Activated CD4-positive, alpha-beta memory T cell treated with anti-CD3 and anti-CD28 coated beads for 36 hours (primary cell): Measurements from ENCODE around the gene INCA1. TPM values are rescaled to one million over a fixed set of nuclear protein-coding genes. Genes with fewer than 3 reads are reported as not detected.

Experiments
- CTCF ChIA-PET: fragments of 350-600 bp; sonication (Branson Sonifier 250); formaldehyde crosslinking; loops from one replicate; lab custom pipeline; 2021; ENCODE audit warnings: antibody characterized with exemption, inconsistent platforms; lab: Charles Lee
- POLR2A ChIA-PET: fragments of 350-600 bp; sonication (Branson Sonifier 250); formaldehyde crosslinking; loops from one replicate; lab custom pipeline; 2021; ENCODE audit warnings: antibody characterized with exemption; lab: Charles Lee
- DNase-seq: peaks from one replicate; pipeline ENCODE4 v3.0.0-alpha.2; 2020
- H3K27ac Mint-ChIP-seq: one replicate; pipeline ENCODE4 v1.8.0; 2021; ENCODE audit warnings: mixed read lengths
- H3K27me3 Mint-ChIP-seq: one replicate; pipeline ENCODE4 v1.8.0; 2021; ENCODE audit warnings: mixed read lengths
- H3K36me3 Mint-ChIP-seq: one replicate; pipeline ENCODE4 v1.8.0; 2021; ENCODE audit warnings: mixed read lengths
- H3K4me1 Mint-ChIP-seq: one replicate; pipeline ENCODE4 v1.8.0; 2021; ENCODE audit warnings: low read depth, mixed read lengths
- H3K4me3 Mint-ChIP-seq: one replicate; pipeline ENCODE4 v1.8.0; 2021; ENCODE audit warnings: mild to moderate bottlenecking, mixed read lengths
- H3K9me3 Mint-ChIP-seq: one replicate; pipeline ENCODE4 v1.8.0; 2021; ENCODE audit warnings: mixed read lengths
- intact Hi-C: fragments of 100-400 bp; cut with micrococcal nuclease; formaldehyde crosslinking; loops from one replicate; pipeline ENCODE4 v1.15.1; 2023
- total RNA-seq, 2 experiments: library from RNA; stranded (reverse); gene quantifications; one replicate each; pipeline ENCODE4 v1.2.3, GENCODE V29; 2021

Gene INCA1
- total RNA-seq, 2 experiments from 2014 or later: 0.40 TPM; not detected in 1

DNA sequence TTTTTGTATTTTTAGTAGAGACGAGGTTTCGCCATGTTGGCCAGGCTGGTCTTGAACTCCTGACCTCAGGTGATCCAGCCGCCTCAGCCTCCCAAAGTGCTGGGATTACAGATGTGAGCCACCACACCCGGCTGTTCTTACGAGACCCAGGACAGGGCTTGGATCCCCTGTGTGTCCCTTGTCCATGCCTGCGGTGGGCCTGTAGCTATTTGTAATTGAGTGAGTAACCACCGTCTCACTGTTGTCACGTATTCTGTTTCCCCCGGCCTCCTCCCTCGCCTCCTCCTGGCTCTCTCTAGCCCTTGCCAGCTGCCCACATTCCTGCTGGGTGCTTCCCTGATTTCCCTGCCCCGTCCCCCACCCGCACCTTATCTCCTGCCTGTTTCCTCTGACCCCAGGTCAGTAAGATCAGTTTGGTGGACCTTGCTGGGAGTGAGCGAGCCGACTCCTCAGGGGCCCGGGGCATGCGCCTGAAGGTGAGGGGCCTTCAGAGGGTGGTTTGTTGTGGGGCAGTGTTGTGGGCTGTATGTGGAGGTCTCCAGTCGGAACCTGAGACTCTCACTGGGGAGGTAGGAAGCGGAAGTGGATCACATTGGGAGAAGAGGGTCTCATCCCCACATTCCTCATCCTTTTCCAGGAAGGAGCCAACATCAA lies 6.0 kb upstream of the INCA1 start:
- ChIA-PET POLR2A (no interaction called here), CTCF (no interaction called here)
- Mint-ChIP-seq H3K4me3 (no peak overlapping the region), H3K36me3 (peaks cover 51% of the 10 kb centered on the region), H3K27ac (no peak overlapping the region), H3K9me3 (no peaks in the 10 kb centered on the region), H3K27me3 (no peaks in the 10 kb centered on the region), H3K4me1 (peaks cover 12% of the 10 kb centered on the region)
- intact Hi-C loops: no loop called here
- no peak for DNase-seq

DNA sequence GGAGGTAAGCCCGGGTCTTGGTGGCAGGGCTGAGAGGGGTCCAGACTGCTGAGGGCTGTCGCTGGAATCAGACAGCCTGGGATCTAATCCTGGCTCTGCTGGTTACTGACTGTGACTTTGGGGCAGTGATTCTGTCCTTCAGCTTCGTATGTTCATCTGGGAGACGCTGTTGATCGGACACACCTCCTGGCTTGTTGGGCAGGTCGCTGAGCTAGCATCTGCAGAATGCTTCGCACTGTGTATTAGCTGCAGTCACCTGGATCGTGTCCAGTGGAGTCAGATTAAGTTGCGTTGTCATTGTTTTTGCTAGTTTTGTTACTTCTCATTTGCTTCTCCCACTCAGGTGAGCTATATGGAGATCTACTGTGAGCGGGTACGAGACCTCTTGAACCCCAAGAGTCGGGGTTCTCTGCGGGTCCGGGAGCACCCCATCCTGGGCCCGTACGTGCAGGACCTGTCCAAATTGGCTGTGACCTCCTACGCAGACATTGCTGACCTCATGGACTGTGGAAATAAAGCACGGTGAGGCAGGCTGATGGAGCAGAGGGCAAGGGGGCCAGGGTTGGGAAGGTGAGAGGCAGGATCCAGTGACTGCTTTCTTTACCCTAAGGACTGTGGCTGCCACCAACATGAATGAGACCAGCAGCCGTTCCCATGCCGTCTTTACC lies 4.9 kb upstream of the INCA1 start:
- Mint-ChIP-seq H3K4me1 (peaks cover 12% of the 10 kb centered on the region), H3K27me3 (no peaks in the 10 kb centered on the region), H3K4me3 (no peak overlapping the region), H3K9me3 (no peaks in the 10 kb centered on the region), H3K36me3 (peaks cover 42% of the 10 kb centered on the region), H3K27ac (no peak overlapping the region)
- POLR2A ChIA-PET: no interaction called here
- DNase-seq: no peak
- CTCF ChIA-PET: interaction anchor here (0.9 kb wide), 1 partner anchor 93 kb away, joined by 3 read pairs; no protein-coding TSS in a partner anchor
- intact Hi-C loops: no loop called here

- Mint-ChIP-seq H3K36me3 (peaks cover 31% of the 10 kb centered on the region), H3K27ac (no peak overlapping the region), H3K4me1 (peaks cover 17% of the 10 kb centered on the region), H3K27me3 (no peaks in the 10 kb centered on the region), H3K9me3 (no peaks in the 10 kb centered on the region), H3K4me3 (no peak overlapping the region)
- CTCF ChIA-PET: interaction anchor here (1.4 kb wide), 1 partner anchor 91 kb away, joined by 4 read pairs; no protein-coding TSS in a partner anchor
- DNase-seq: no peak
- POLR2A ChIA-PET: no interaction called here
- intact Hi-C loops: no loop called here
Measured at GRCh38 chr17:5000237-5000639, 2.9 kb upstream of the INCA1 start.

- H3K36me3 Mint-ChIP-seq: peaks cover 24% of the 10 kb centered on the region
- H3K27ac Mint-ChIP-seq: peak overlapping the region; percentile 2
- peak overlapping the region; percentile 82 for H3K4me3 Mint-ChIP-seq
- ChIA-PET POLR2A (no interaction called here), CTCF (interaction anchor here (1.4 kb wide), 1 partner anchor 90 kb away, joined by 4 read pairs; no protein-coding TSS in a partner anchor)
- peaks cover 20% of the 10 kb centered on the region for H3K4me1 Mint-ChIP-seq
- no peaks in the 10 kb centered on the region for H3K9me3 Mint-ChIP-seq
- intact Hi-C loops: loop anchor here (5.0 kb wide), 1 partner anchor 33 kb away; no protein-coding TSS in a partner anchor
- no peaks in the 10 kb centered on the region for H3K27me3 Mint-ChIP-seq
- DNase-seq: no peak
Measured at GRCh38 chr17:4999430-5000093, 2.2 kb upstream of the INCA1 start.

- Mint-ChIP-seq H3K4me1 (peaks cover 20% of the 10 kb centered on the region), H3K27me3 (no peaks in the 10 kb centered on the region), H3K27ac (peak overlapping the region; percentile 42), H3K4me3 (peak overlapping the region; percentile 82), H3K36me3 (peaks cover 17% of the 10 kb centered on the region), H3K9me3 (no peaks in the 10 kb centered on the region)
- intact Hi-C loops: loop anchor here (5.0 kb wide), 1 partner anchor 33 kb away; no protein-coding TSS in a partner anchor
- ChIA-PET CTCF (interaction anchor here (1.4 kb wide), 2 partner anchors 18 to 89 kb away, joined by 4 to 5 read pairs; no protein-coding TSS in a partner anchor), POLR2A (interaction anchor here (2.9 kb wide), 1 partner anchor 11 kb away, joined by 31 read pairs; the partner anchor contains the start of gene CAMTA2)
- DNase-seq: no peak
Measured at GRCh38 chr17:4998732-4999429, 1.6 kb upstream of the INCA1 start.

DNA sequence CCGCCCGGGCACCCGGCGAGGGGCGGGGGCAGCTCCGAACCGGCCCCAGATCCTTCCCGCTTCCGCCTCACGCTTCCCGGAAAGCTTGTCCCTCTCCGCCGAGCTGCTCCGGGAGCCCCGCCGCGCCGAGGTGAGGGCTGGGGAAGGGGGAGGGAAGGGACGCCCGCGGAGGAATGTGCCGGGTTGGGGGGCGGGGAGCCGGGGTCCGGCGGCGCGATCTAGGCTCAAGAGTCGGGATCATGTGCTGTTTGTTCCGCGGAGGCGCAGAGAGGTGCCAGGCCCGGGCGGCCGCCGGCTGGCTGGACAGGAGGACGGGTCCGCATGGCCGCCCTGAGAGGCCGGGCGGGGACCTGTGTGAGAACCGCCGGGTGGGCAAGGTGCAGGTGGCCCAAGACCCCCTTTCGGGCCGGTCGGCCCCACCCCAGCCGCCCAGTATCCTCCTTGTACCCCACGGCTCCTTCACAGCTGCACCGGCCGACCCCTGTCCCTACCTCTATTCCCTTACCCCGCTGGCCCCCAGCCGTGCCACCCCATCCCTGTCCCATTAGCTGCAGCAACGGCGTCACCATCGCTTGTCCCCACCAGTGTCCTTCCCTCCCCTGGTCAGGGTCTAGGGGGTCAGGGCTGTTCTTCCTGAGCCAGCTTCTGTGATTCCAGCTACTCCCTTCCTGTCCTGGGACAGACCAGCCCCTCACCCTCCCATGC lies 857 bp upstream of the INCA1 start:
- H3K4me3 Mint-ChIP-seq: peak overlapping the region; percentile 82

GRCh38 chr17:4994081-4994595 lies 3.2 kb downstream of the INCA1 start:
- H3K4me3 Mint-ChIP-seq: no peak overlapping the region
- POLR2A ChIA-PET: interaction anchor here (1.0 kb wide), 1 partner anchor 43 kb away, joined by 3 read pairs; the partner anchor contains the start of gene ENO3

More for the DNA sequence above, 857 bp upstream of the INCA1 start:
- Mint-ChIP-seq H3K4me1 (peaks cover 20% of the 10 kb centered on the region), H3K36me3 (peaks cover 11% of the 10 kb centered on the region), H3K27ac (peak overlapping the region; percentile 42), H3K9me3 (no peaks in the 10 kb centered on the region), H3K27me3 (no peaks in the 10 kb centered on the region)
- no peak for DNase-seq
- intact Hi-C loops: loop anchor here (5.0 kb wide), 1 partner anchor 34 kb away; no protein-coding TSS in a partner anchor
- POLR2A ChIA-PET: interaction anchor here (0.6 to 2.9 kb wide), 8 partner anchors 10 to 79 kb away, joined by 3 to 31 read pairs (median 6); partner anchors contain the start of genes CAMTA2, PFN1, RNF167 and SLC25A11
- CTCF ChIA-PET: interaction anchor here (0.7 to 1.9 kb wide), 5 partner anchors 17 to 89 kb away, joined by 4 to 8 read pairs (median 5); no protein-coding TSS in a partner anchor

DNA sequence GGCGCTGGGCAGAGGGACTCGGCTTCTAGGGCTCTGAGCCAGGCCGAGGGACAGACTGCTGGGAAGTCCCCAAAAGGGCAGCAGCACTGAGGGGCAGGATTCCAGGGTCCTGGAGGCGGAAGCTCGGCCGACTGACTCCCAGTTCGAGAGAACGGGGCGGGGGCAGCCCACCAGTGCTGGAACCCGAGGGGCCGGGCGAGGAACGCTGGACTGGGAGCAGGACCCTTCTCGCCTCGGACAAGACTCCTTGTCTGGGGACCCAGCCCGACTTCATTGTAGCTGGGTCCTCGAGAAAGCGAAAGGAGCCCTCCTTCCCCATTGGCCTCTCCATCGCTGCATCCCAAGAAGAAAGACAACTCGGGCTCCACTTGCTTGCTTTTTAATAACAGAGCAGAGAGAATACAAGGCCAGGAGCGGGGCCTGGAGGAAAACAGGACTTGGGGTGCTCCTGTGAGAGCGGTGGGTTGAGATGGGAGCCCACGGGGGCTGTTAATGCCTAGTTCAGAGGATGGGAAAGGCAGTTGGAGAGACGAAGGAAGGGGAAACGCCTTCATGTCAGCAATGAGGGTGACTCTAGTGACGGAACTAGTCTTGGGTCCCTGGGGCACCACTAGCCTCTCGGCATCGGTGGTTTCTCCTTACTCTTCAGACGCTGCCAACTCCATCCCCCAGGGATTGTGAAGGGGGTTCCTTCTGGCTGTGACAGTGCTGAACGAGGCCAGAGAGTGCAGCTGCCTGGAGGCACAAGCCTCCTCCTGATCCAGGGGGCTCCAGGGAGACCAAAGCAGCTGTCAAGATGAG lies 9.4 kb downstream of the INCA1 start:
- peak; percentile 30 for DNase-seq
- Mint-ChIP-seq H3K9me3 (no peaks in the 10 kb centered on the region), H3K36me3 (peaks cover 7% of the 10 kb centered on the region), H3K27me3 (no peaks in the 10 kb centered on the region), H3K4me3 (peak overlapping the region; percentile 91), H3K4me1 (peaks cover 42% of the 10 kb centered on the region), H3K27ac (peak overlapping the region; percentile 94)
- ChIA-PET CTCF (interaction anchor here (0.7 to 2.0 kb wide), 8 partner anchors 9 to 90 kb away, joined by 3 to 10 read pairs (median 3); partner anchors contain the start of genes INCA1, KIF1C, RNF167 and SLC25A11), POLR2A (interaction anchor here (1.0 to 3.5 kb wide), 5 partner anchors 10 to 154 kb away, joined by 3 to 32 read pairs (median 11); partner anchors contain the start of genes INCA1, KIF1C, PFN1 and RNF167)
- intact Hi-C loops: loop anchor here (1.0 to 5.0 kb wide), 4 partner anchors 9 to 81 kb away; partner anchors contain the start of genes INCA1, KIF1C, RNF167 and SLC25A11

More at GRCh38 chr17:4994081-4994595, 3.2 kb downstream of the INCA1 start:
- Mint-ChIP-seq H3K36me3 (no peaks in the 10 kb centered on the region), H3K9me3 (no peaks in the 10 kb centered on the region), H3K4me1 (peaks cover 22% of the 10 kb centered on the region), H3K27ac (no peak overlapping the region), H3K27me3 (no peaks in the 10 kb centered on the region)
- no peak for DNase-seq
- intact Hi-C loops: no loop called here
- CTCF ChIA-PET: no interaction called here

GRCh38 chr17:4986951-4987766 lies 10.2 kb downstream of the INCA1 start, which contains the start of gene CAMTA2:
Gene CAMTA2 (minus strand): TSS chr17:4987675. CDS start chr17:4986222, 1,453 bp downstream.
- POLR2A ChIA-PET: interaction anchor here (1.0 to 3.5 kb wide), 6 partner anchors 10 to 153 kb away, joined by 3 to 32 read pairs (median 10); partner anchors contain the start of genes INCA1, KIF1C, PFN1 and RNF167
- H3K36me3 Mint-ChIP-seq: peaks cover 10% of the 10 kb centered on the region

More at GRCh38 chr17:4986951-4987766, 10.2 kb downstream of the INCA1 start, which contains the start of gene CAMTA2:
- intact Hi-C loops: loop anchor here (1.0 to 5.0 kb wide), 4 partner anchors 10 to 80 kb away; partner anchors contain the start of genes INCA1, KIF1C, RNF167 and SLC25A11
- Mint-ChIP-seq H3K4me3 (peak within 1 kb of the TSS; percentile 91), H3K9me3 (no peaks in the 10 kb centered on the region), H3K27ac (peak within 1 kb of the TSS; percentile 94), H3K27me3 (no peaks in the 10 kb centered on the region), H3K4me1 (peaks cover 42% of the 10 kb centered on the region)
- CTCF ChIA-PET: interaction anchor here (0.7 to 2.0 kb wide), 13 partner anchors 10 to 91 kb away, joined by 3 to 10 read pairs (median 4); partner anchors contain the start of genes INCA1, KIF1C, RNF167 and SLC25A11
- DNase-seq: peak; percentile 90
